GM21576 (cell line): Measurements from ENCODE around the gene NAT10.

Source experiments
- ATAC-seq: cut with Tn5 transposase; IDR thresholded peaks from one replicate; pipeline ENCODE4 v1.9.1; 2021; ENCODE audit warnings: mild to moderate bottlenecking, moderate library complexity; ENCODE audit not compliant: unreplicated experiment

NAT10 gene

DNA sequence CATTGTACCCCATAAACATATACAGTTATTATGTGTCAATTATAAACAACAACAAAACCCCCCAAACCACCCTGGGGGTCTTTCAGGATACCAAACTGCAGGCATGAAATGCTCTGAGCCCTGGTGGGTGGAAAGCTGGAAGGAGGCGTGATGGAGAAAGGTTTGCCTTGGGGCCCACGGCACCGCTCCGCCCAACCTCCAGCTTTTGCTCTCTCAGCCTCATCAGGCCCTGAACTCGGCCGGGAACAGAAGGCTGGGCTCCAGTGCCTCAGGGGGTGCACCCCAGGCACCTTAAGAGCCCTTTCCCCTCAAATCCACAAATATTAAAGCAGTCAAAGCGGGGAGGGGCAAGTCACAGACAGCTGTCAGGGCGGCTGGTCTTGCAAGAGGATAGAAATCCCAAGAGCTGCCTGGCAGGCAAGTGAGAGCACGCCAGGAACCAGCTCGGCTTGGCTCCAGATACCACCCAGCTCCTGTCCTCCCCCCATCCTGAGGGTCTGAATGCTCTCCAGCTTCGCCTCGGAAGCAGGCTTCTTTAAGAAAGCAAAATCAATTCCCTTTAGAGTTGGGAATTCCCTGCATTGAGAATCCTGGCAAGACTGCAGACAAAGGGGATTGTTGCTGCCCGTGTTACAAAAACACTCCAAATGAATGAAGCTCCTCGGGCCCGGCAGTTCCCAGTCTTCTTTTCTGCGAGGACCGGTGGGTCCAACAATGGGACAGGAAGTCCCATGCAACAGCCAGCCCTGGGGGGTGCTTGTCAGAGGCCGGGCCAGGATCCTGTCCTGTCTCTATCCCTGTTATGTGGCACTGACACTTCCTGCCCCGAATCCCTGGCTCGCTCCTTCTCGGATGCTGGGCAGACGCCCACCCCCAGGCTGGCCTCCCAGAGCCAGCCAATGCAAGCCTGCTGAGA lies 80.8 kb downstream of the NAT10 start:
- no peak for ATAC-seq

DNA sequence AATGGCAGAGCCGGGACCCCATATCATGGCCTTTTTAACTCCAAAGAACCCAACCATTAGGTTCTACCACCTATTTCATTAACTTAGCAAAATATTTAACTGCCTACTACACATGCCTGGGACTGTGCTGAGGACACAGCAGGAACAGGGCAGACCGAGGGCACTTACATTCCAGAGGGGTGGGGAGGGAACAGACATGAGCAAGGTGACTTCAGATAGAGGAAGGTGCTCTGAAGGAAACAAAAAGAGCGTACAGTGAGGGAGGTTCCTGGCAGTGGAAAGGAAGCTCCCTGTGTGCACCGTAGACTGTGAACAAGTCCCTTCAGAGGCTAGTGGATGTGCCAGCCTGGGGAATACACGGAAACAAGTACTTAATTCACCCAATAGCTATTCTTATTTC lies 82.8 kb downstream of the NAT10 start:
- no peak for ATAC-seq

DNA sequence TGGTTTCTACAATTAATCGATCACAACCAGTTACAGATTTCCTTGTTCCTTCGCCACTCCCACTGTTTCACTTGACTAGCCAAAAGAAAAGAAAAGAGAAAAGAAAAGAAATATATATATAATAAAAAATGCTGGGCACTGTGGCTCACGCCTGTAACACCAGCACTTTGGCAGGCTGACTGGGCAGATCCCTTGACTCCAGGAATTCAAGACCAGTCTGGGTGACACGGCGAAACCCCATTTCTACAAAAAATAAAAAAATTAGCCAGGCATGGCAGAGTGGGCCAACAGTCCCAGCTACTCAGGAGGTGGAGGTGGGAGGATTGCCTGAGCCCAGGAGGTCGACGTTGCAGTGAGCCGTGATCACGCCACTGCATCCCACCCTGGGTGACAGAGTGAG lies 83.8 kb downstream of the NAT10 start:
- no peak for ATAC-seq

DNA sequence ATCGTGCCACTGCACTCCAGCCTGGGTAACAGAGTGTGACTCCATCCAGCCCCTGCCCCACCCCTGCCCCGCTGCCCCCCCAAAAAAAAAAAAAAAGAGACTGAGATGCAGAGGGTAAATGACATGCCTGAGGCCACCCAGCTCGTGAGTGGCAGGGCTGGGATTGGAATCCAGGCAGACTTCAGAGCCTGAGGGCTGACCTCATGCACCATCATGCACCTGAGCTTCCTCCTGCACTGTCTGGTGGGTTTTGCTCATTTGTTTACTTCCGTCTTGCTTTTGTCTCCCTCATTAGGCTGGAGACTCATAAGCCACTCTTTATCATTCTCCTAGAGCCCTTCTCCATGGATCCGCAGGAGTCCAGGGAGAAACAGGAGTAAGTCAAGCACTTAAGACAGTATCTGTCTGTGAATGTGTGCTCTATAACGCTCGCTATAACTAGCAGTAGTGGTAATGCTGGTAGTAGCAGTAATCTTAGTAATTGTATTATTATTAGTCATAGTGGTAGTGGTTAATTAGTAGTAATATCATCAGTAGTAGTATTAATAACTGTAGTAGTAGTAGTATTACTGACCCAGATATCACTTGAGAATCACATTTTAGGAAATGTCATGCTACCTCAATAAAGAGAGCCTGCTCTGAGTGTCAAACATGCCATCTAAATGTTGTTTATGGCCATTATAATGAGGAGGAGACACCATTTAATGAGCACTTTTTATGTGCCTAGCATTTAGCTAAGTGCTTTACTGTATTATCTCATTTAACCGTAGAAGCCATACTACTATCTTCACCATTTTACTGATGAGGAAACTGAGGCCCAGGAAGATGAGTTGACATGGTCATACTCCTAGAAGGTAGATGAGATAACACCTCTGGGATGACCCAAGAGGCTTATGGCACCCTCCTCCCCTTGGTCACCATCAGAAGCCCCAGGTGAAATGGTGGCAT lies 85.0 kb downstream of the NAT10 start:
- ATAC-seq: no peak

DNA sequence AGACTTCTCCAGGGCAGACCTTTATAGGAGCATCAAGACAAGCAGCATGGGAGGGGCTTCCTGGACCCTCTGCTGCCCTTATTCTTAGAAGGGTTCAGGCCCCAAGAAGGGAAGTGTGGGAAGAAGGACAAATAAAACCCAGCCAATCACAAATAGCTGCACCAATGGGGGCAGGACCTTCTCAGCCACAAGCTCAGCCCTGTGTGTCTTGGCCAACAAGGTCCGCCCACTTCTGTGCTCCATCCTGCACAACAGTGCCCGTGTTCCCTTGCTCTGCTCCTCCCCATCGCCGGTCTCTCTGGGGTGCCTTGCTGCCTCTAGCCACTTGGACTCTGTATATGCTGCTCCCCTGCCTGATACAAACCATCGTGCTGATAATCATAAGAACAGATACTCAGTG lies 86.1 kb downstream of the NAT10 start:
- no peak for ATAC-seq

DNA sequence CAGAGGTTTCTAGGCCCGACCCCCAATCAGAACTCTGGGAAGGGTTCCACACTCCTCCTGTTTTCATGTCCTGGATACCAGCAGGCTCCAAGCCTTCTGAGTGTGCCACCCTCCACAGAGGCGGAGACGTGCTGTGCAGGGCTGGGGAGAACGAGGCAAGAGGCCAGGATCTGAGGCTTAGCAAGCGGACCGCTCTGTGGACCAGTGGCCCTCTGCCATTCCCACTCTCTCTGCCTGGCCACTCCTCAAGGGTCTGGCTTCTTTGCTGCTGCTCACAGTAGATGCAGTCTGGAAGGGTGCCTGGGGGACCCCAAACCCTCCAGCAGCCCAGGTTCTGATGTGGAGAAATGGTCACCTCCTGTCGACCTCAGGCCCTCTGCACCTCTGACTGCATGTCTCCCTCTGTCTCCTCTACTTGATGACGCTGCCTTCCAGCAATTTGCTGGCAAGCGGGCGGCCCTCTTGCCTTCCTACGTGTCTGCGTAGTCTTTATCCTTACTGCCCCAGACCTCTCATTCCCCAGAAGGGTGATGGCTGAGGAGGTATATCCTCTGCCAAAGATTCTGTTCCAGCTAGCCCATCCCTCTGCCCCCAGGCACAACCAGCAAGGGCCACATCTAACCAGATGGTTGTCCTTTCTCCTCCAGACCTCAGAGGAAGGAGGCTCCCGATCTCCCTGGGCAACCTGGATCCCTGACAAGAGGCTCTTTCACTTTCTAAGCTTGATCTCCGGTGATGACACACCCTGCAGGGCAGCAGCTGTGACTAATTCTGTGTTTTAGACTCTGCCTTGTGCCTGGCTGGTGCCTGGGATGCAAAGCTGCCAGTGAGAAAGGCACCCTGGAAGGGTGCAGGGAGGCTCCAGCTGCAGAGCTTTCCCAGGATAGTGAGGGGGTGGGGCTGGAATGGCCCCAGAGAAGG lies 87.3 kb downstream of the NAT10 start:
- no peak for ATAC-seq

DNA sequence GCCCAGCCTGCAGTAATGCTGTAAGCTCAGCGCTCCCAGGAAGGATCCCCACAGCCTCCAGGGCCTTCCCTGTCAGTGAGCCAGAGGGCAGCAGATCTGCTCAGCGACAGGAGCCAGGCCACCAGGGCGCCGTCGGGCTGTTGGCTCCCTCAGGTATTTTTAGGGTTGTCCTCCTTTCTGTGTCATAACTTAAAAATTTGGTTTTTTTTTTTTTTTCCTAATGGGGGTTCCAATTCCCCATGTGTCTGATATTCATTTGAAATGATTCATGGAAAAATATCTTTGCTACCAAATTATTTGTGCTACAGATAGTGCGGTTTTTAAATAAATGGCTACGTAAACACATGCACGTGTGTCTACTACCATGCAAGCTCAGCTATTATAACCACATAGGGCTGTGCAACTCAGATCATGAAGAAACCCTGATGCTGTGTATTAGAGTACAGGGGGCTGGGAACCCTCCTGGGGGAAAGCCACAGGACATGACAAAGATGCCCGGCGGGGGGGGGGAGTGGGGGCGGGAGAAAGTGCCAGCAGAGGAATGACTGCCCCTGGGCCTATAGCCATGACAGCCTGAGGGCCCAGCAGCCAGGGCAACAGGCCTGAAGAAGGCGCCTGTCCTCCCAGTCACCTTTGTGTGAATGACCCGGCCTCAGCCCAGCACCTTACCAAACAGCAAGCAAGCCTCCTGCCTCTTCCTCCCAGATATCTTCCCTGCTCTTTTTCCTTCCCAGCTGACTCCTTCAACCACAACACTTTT lies 89.3 kb downstream of the NAT10 start:
- ATAC-seq: no peak
